Hepatocyte (in vitro differentiated cells): ENCODE results near the gene FOXB1. TPM values are rescaled to one million over a fixed set of nuclear protein-coding genes. Genes with fewer than 3 reads are reported as not detected.

Experiments
- DNase-seq: peaks from one replicate; pipeline ENCODE4 v3.0.0-alpha.2; 2016; ENCODE audit warnings: low spot score
- H2AFZ ChIP-seq: fragments of 200-600 bp; sonication (generic); 2 replicates; pipeline ENCODE4 v1.6.0; 2016; ENCODE audit warnings: antibody characterized with exemption, mild to moderate bottlenecking
- H3K27ac ChIP-seq: fragments of 200-600 bp; sonication (generic); 2 replicates; pipeline ENCODE4 v1.5.1; 2016; ENCODE audit warnings: mild to moderate bottlenecking
- H3K27me3 ChIP-seq: fragments of 200-600 bp; sonication (generic); 2 replicates; pipeline ENCODE4 v1.6.1; 2016
- H3K36me3 ChIP-seq: fragments of 200-600 bp; sonication (generic); replicated peaks from 2 replicates; pipeline ENCODE4 v1.5.1; 2016; ENCODE audit warnings: low read depth; ENCODE audit not compliant: insufficient read depth
- H3K4me1 ChIP-seq: fragments of 200-600 bp; sonication (generic); 2 replicates; pipeline ENCODE4 v1.5.1; 2016; ENCODE audit warnings: mild to moderate bottlenecking, moderate library complexity; ENCODE audit not compliant: insufficient read depth
- H3K4me2 ChIP-seq: fragments of 200-600 bp; sonication (generic); 2 replicates; pipeline ENCODE4 v1.6.0; 2016
- H3K4me3 ChIP-seq: fragments of 200-600 bp; sonication (generic); 2 replicates; pipeline ENCODE4 v1.5.1; 2016; ENCODE audit warnings: mild to moderate bottlenecking
- H3K79me2 ChIP-seq: fragments of 200-600 bp; sonication (generic); 2 replicates; pipeline ENCODE4 v1.6.0; 2017; ENCODE audit warnings: mild to moderate bottlenecking
- H3K9me2 ChIP-seq: fragments of 200-600 bp; sonication (generic); replicated peaks from 2 replicates; pipeline ENCODE4 v1.6.0; 2017; ENCODE audit warnings: mild to moderate bottlenecking; ENCODE audit not compliant: insufficient read depth
- H3K9me3 ChIP-seq: fragments of 200-600 bp; sonication (generic); 2 replicates; pipeline ENCODE4 v1.5.1; 2016; ENCODE audit warnings: low read depth, mild to moderate bottlenecking
- H4K20me1 ChIP-seq: fragments of 200-600 bp; sonication (generic); 2 replicates; pipeline ENCODE4 v1.6.0; 2016; ENCODE audit warnings: mild to moderate bottlenecking; ENCODE audit not compliant: insufficient read depth, poor library complexity, severe bottlenecking
- EZH2 ChIP-seq: fragments of 200-600 bp; sonication (generic); IDR thresholded peaks from 2 replicates; pipeline ENCODE4 v1.6.1; 2016; ENCODE audit warnings: antibody characterized with exemption, mild to moderate bottlenecking, borderline replicate concordance
- EZH2phosphoT487 ChIP-seq: fragments of 200-600 bp; sonication (generic); IDR thresholded peaks from one replicate; pipeline ENCODE4 v1.6.1; 2018; ENCODE audit warnings: antibody characterized with exemption, mild to moderate bottlenecking, low read depth, moderate library complexity; ENCODE audit not compliant: unreplicated experiment, severe bottlenecking
- WGBS: methylation state at CpG from one replicate; pipeline ENCODE4 v1.1.6; 2016; ENCODE audit warnings: low lambda C conversion rate; ENCODE audit errors: missing lambda C conversion rate; 5-methylcytosine and 5-hydroxymethylcytosine counted together
- polyA plus RNA-seq: library from polyadenylated mRNA; unstranded; fragments of >200 nt; fragmentation: Nextera tagmentation; extraction: Ambion mirVana; gene quantifications from 2 replicates; pipeline ENCODE4 v1.2.1, GENCODE V29; 2016
- total RNA-seq: library from RNA; depleted of rRNA; stranded (reverse); fragments of >200 nt; gene quantifications from 2 replicates; pipeline ENCODE4 v1.2.3, GENCODE V29; 2014
- TF ChIP-seq, protein P1 (sequence below): fragments of 200-600 bp; sonication (generic); IDR thresholded peaks from 2 replicates; pipeline ENCODE4 v1.5.1; 2016; ENCODE audit warnings: antibody characterized with exemption, mild to moderate bottlenecking; ENCODE audit not compliant: poor library complexity

The FOXB1 gene
- total and polyA plus RNA-seq, 2 experiments from 2014 or later, result not detected

DNA sequence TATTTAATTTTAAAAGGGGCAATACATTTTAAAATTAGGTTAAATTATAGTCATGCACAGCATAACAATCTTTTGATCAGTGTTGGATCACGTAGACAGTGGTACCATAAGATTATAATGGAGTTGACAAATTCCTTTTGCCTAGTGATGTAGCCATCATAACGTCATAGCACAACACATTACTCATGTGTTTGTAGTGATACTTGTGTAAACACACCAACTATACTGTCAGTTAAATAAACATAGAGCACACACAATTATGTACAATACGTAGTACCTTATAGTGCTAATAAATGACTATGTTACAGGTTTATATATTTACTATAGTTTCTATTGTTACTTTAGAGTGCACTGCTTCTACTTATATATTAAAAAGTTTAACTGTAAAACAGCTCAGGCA is 31.2 kb downstream of the FOXB1 start:
- Histone ChIP-seq H4K20me1 (no peaks in the 10 kb centered on the region), H3K9me3 (no peaks in the 10 kb centered on the region), H3K27me3 (peaks cover 4% of the 10 kb centered on the region), H2AFZ (no peak overlapping the region), H3K4me3 (no peak overlapping the region), H3K4me2 (no peak overlapping the region), H3K79me2 (no peaks in the 10 kb centered on the region), H3K27ac (no peak overlapping the region), H3K36me3 (no peaks in the 10 kb centered on the region), H3K9me2 (no peaks in the 10 kb centered on the region), H3K4me1 (no peaks in the 10 kb centered on the region)
- WGBS, result 67% methylated on average over 3 of the region's 3 CpGs
- TF ChIP-seq, protein P1, sequence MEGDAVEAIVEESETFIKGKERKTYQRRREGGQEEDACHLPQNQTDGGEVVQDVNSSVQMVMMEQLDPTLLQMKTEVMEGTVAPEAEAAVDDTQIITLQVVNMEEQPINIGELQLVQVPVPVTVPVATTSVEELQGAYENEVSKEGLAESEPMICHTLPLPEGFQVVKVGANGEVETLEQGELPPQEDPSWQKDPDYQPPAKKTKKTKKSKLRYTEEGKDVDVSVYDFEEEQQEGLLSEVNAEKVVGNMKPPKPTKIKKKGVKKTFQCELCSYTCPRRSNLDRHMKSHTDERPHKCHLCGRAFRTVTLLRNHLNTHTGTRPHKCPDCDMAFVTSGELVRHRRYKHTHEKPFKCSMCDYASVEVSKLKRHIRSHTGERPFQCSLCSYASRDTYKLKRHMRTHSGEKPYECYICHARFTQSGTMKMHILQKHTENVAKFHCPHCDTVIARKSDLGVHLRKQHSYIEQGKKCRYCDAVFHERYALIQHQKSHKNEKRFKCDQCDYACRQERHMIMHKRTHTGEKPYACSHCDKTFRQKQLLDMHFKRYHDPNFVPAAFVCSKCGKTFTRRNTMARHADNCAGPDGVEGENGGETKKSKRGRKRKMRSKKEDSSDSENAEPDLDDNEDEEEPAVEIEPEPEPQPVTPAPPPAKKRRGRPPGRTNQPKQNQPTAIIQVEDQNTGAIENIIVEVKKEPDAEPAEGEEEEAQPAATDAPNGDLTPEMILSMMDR, result no peak
- TF ChIP-seq EZH2 (no peak), EZH2phosphoT487 (no peak)
- no peak for DNase-seq

DNA sequence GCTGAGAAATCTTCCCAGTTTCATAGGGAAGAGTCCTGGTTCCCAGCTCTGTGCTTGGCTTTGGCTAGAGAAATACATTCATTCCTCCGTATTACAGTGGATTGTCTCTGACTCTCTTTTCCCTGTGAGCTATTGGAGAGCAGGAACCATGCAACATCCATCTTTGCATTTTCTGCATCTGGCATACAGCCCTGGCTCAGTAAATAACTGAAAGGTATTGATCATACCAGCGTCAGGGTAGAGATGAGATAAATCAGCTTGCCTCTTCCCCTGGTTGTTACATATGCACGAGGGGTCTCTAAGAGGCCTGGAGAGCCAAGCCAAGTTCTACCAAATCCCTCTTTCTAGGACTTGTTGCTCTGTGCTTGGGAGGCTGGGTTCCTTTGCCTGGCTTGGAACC is 35.2 kb downstream of the FOXB1 start:
- TF ChIP-seq EZH2, result no peak
- TF ChIP-seq, protein P1, result no peak
- no peak for TF ChIP-seq EZH2phosphoT487
- no peak overlapping the region for H3K4me2 ChIP-seq
- H3K79me2 ChIP-seq, result no peaks in the 10 kb centered on the region
- 72% methylated on average over 3 of the region's 3 CpGs for WGBS
- no peak for DNase-seq
- peaks cover 4% of the 10 kb centered on the region for H3K27me3 ChIP-seq
- H3K27ac ChIP-seq, result no peak overlapping the region
- H4K20me1 ChIP-seq, result no peaks in the 10 kb centered on the region
- H3K9me2 ChIP-seq, result no peaks in the 10 kb centered on the region
- H2AFZ ChIP-seq, result no peak overlapping the region
- no peaks in the 10 kb centered on the region for H3K4me1 ChIP-seq
- H3K36me3 ChIP-seq, result no peaks in the 10 kb centered on the region
- no peak overlapping the region for H3K4me3 ChIP-seq
- H3K9me3 ChIP-seq, result no peaks in the 10 kb centered on the region

DNA sequence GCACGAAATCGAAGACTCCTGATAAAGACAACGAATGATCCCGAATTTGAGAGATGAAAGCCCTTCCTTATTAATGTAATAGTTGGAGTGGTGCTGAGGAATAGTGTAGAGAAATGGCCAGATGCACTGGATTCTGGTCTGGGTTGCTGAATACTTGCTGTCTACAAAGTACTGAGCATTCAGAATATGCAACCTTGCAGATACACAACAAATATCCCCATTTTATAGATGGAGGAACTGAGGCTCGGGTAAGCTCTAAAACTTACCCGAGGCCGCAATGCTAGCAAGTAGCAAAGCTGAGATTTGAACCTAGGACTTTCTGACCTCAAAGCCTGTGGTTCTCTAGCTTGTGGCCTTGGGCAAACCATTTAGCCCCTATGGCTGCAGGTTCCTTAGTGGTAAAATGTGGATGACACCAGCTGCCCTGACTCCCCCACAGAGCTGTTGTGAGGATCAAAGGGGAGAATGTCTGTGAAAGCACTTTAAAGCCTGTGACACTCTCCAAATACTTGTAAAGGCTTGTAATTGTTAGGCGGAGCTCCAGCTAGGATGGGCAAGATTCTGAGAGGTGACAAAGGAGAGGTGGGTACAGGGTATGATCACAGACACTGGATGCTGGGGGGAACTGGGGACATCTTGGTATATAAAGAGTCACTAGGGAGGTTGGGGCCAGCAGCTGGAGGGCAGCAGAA is 39.8 kb downstream of the FOXB1 start:
- Histone ChIP-seq H3K27me3 (peaks cover 4% of the 10 kb centered on the region), H3K36me3 (no peaks in the 10 kb centered on the region), H4K20me1 (no peaks in the 10 kb centered on the region), H3K79me2 (no peaks in the 10 kb centered on the region), H3K4me2 (no peak overlapping the region), H3K9me2 (no peaks in the 10 kb centered on the region), H3K4me3 (no peak overlapping the region), H3K27ac (no peak overlapping the region), H3K4me1 (no peaks in the 10 kb centered on the region), H2AFZ (no peak overlapping the region), H3K9me3 (no peaks in the 10 kb centered on the region)
- 88% methylated on average over 8 of the region's 8 CpGs for WGBS
- no peak for DNase-seq
- TF ChIP-seq, protein P1, result no peak
- TF ChIP-seq EZH2phosphoT487, result no peak
